ENCODE measurements around the gene DGKB.

Gene DGKB

GRCh38 chr7:14628516-14628915 lies 274.0 kb downstream of the DGKB start:
- Histone ChIP-seq H3K27ac (no peak overlapping the region), H3K4me3 (no peak overlapping the region)

GRCh38 chr7:14626076-14626475 lies 276.5 kb downstream of the DGKB start:
- Histone ChIP-seq H3K4me3 (no peak overlapping the region), H3K27ac (no peak overlapping the region)

GRCh38 chr7:14622559-14622958 lies 280.0 kb downstream of the DGKB start:
- H3K27ac ChIP-seq: no peak overlapping the region
- no peak overlapping the region for H3K4me3 ChIP-seq

GRCh38 chr7:14606101-14606500 lies 296.4 kb downstream of the DGKB start:
- H3K27ac ChIP-seq: no peak overlapping the region
- H3K4me3 ChIP-seq: no peak overlapping the region

GRCh38 chr7:14604606-14605005 lies 297.9 kb downstream of the DGKB start:
- no peak overlapping the region for H3K4me3 ChIP-seq
- no peak overlapping the region for H3K27ac ChIP-seq

- H3K27ac ChIP-seq: no peak overlapping the region
- H3K4me3 ChIP-seq: no peak overlapping the region
Measured at GRCh38 chr7:14602851-14603250, 299.7 kb downstream of the DGKB start.

- Histone ChIP-seq H3K4me3 (no peak overlapping the region), H3K27ac (no peak overlapping the region)
Measured at GRCh38 chr7:14600766-14601367, 301.7 kb downstream of the DGKB start.

- no peak overlapping the region for H3K4me3 ChIP-seq
- no peak overlapping the region for H3K27ac ChIP-seq
Measured at GRCh38 chr7:14598978-14599377, 303.6 kb downstream of the DGKB start.

- Histone ChIP-seq H3K4me3 (no peak overlapping the region), H3K27ac (no peak overlapping the region)
Measured at GRCh38 chr7:14596421-14596820, 306.1 kb downstream of the DGKB start.

- H3K4me3 ChIP-seq: no peak overlapping the region
- no peak overlapping the region for H3K27ac ChIP-seq
Measured at GRCh38 chr7:14590206-14590605, 312.3 kb downstream of the DGKB start.

- Histone ChIP-seq H3K4me3 (no peak overlapping the region), H3K27ac (no peak overlapping the region)
Measured at GRCh38 chr7:14585232-14585631, 317.3 kb downstream of the DGKB start.

- no peak overlapping the region for H3K27ac ChIP-seq
Measured at GRCh38 chr7:14583518-14583917, 319.0 kb downstream of the DGKB start.

GRCh38 chr7:14582010-14582409 lies 320.5 kb downstream of the DGKB start:
- H3K27ac ChIP-seq: no peak overlapping the region

More at GRCh38 chr7:14583518-14583917, 319.0 kb downstream of the DGKB start:
- no peak overlapping the region for H3K4me3 ChIP-seq

GRCh38 chr7:14579971-14580370 lies 322.6 kb downstream of the DGKB start:
- Histone ChIP-seq H3K4me3 (no peak overlapping the region), H3K27ac (no peak overlapping the region)

More at GRCh38 chr7:14582010-14582409, 320.5 kb downstream of the DGKB start:
- no peak overlapping the region for H3K4me3 ChIP-seq

GRCh38 chr7:14576578-14576977 lies 326.0 kb downstream of the DGKB start:
- H3K27ac ChIP-seq: no peak overlapping the region
- no peak overlapping the region for H3K4me3 ChIP-seq

GRCh38 chr7:14570750-14571607 lies 331.6 kb downstream of the DGKB start:
- H3K27ac ChIP-seq: no peak overlapping the region
- no peak overlapping the region for H3K4me3 ChIP-seq

- no peak overlapping the region for H3K27ac ChIP-seq
- H3K4me3 ChIP-seq: no peak overlapping the region
Measured at GRCh38 chr7:14552060-14552459, 350.5 kb downstream of the DGKB start.

GRCh38 chr7:14551310-14551709 lies 351.2 kb downstream of the DGKB start:
- H3K27ac ChIP-seq: no peak overlapping the region
- no peak overlapping the region for H3K4me3 ChIP-seq

- Histone ChIP-seq H3K4me3 (no peak overlapping the region), H3K27ac (no peak overlapping the region)
Measured at GRCh38 chr7:14542624-14543023, 359.9 kb downstream of the DGKB start.

GRCh38 chr7:14521183-14521582 lies 381.4 kb downstream of the DGKB start:
- H3K27ac ChIP-seq: no peak overlapping the region
- H3K4me3 ChIP-seq: no peak overlapping the region

- H3K27ac ChIP-seq: no peak overlapping the region
- no peak overlapping the region for H3K4me3 ChIP-seq
Measured at GRCh38 chr7:14510268-14510667, 392.3 kb downstream of the DGKB start.

All from skin epidermis (tissue), 12 donors.